A673 (cell line): ENCODE measurements around the gene SUPT20HL2. TPM values are rescaled to one million over a fixed set of nuclear protein-coding genes. Genes with fewer than 3 reads are reported as not detected.

Experiments used
- BruUV-seq: library from RNA; stranded (reverse); fragments of 400-500 nt; replicated peaks from 2 replicates; lab custom pipeline; 2021; lab: Mats Ljungman, UMichigan
- CTCF ChIA-PET: fragments of 300-600 bp; sonication (Branson Sonifier 250); formaldehyde crosslinking; loops from one replicate; lab custom pipeline; 2022; ENCODE audit warnings: antibody characterized with exemption; lab: Charles Lee
- POLR2A ChIA-PET: fragments of 300-600 bp; sonication (Branson Sonifier 250); formaldehyde crosslinking; loops from one replicate; lab custom pipeline; 2022; ENCODE audit warnings: antibody characterized with exemption; ENCODE audit not compliant: low non-redundant PET; lab: Charles Lee
- DNase-seq: peaks from one replicate; pipeline ENCODE4 v3.0.0-alpha.2; 2015; ENCODE audit warnings: low spot score
- H3K27ac ChIP-seq: fragments of 200-600 bp; sonication (generic); 2 replicates; pipeline ENCODE4 v1.5.1; 2016; ENCODE audit warnings: mixed run types, low read depth, mild to moderate bottlenecking, mixed read lengths, antibody characterized with exemption, low read length; ENCODE audit not compliant: poor library complexity, severe bottlenecking
- H3K27me3 ChIP-seq: fragments of 200-600 bp; sonication (generic); replicated peaks from 2 replicates; pipeline ENCODE4 v1.6.1; 2017; ENCODE audit warnings: mixed run types, low read depth, mild to moderate bottlenecking, mixed read lengths, antibody characterized with exemption, low read length; ENCODE audit not compliant: insufficient read depth, poor library complexity
- H3K36me3 ChIP-seq: fragments of 200-600 bp; sonication (generic); 2 replicates; pipeline ENCODE4 v1.6.1; 2016; ENCODE audit warnings: mixed run types, mild to moderate bottlenecking, mixed read lengths, antibody characterized with exemption, low read length; ENCODE audit not compliant: insufficient read depth, poor library complexity, severe bottlenecking
- H3K4me1 ChIP-seq: fragments of 200-600 bp; sonication (generic); 2 replicates; pipeline ENCODE4 v1.6.1; 2017; ENCODE audit warnings: mixed run types, mild to moderate bottlenecking, mixed read lengths, antibody characterized with exemption, low read length; ENCODE audit not compliant: insufficient read depth, poor library complexity, severe bottlenecking
- H3K4me3 ChIP-seq: fragments of 200-600 bp; sonication (generic); 2 replicates; pipeline ENCODE4 v1.5.1; 2016; ENCODE audit warnings: low read depth, mixed run types, mild to moderate bottlenecking, mixed read lengths, low read length; ENCODE audit not compliant: poor library complexity, severe bottlenecking
- H3K9me3 ChIP-seq: fragments of 200-600 bp; sonication (generic); 2 replicates; pipeline ENCODE4 v1.6.1; 2016; ENCODE audit warnings: mixed run types, low read depth, mild to moderate bottlenecking, mixed read lengths, antibody characterized with exemption, low read length; ENCODE audit not compliant: poor library complexity, severe bottlenecking
- EZH2 ChIP-seq: fragments of 200-600 bp; sonication (generic); IDR thresholded peaks from 2 replicates; pipeline ENCODE4 v1.6.1; 2017; ENCODE audit warnings: borderline replicate concordance, low read depth, mild to moderate bottlenecking, mixed read lengths, antibody characterized with exemption, low read length; ENCODE audit not compliant: poor library complexity, severe bottlenecking
- intact Hi-C: fragments of 100-400 bp; cut with micrococcal nuclease; formaldehyde crosslinking; loops from one replicate; pipeline ENCODE4 v1.10.0; 2022; ENCODE audit not compliant: unreplicated experiment
- total RNA-seq: library from RNA; stranded (reverse); gene quantifications from 2 replicates; pipeline ENCODE4 v1.2.3, GENCODE V29; 2021
- TF ChIP-seq, protein P1 (sequence below): fragments of 300-800, 200-600 bp; sonication (generic); conservative IDR thresholded peaks from 2 replicates; pipeline ENCODE4 v1.5.1; 2017; ENCODE audit warnings: low read depth, mild to moderate bottlenecking, antibody characterized with exemption, low read length, moderate library complexity, mixed read lengths

SUPT20HL2 gene
- total RNA-seq, 1 experiment from 2014 or later: not detected

DNA sequence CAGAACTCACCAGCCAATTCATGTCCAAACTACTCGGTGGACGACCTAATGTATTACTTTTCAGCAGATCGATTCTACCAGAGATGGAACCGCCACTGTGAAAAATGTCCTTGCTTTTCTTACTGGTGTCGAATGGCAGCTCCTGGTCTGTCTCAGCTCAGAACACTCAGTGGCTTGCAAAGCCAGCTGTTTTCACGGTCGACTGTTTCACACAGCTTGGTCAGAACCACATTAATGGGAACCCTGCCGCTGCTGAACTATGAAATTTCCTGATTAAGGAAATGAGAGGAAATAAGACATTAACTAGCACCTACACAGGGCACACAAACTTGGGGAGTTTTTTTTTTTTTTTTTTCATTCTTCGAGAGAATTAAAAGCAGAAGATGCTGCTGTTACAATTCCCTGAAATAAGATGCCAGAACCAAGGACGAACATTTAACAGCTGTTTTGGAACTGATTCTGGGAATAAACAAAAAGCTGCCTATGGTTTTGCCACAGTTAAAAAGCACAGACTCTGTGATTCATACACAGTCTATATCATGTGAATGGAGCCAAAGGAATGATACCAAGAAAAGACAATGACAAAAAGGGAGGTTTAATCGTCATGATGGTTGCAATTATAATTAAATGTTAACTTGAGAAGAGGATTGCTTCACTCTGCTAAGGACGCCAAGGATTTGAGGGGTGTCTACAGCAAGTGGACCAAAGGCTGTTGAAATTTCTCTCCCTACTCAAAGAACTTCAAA is 31.3 kb downstream of the SUPT20HL2 start:
- peak; percentile 97 for DNase-seq
- no peak overlapping the region for H3K27ac ChIP-seq
- H3K4me1 ChIP-seq: peaks cover 29% of the 10 kb centered on the region
- ChIA-PET CTCF (interaction anchor here (1.0 to 1.8 kb wide), 2 partner anchors 12 to 23 kb away, joined by 4 to 6 read pairs; no protein-coding TSS in a partner anchor), POLR2A (no interaction called here)
- intact Hi-C loops: loop anchor here (10.0 kb wide), 1 partner anchor 212 kb away; no protein-coding TSS in a partner anchor
- H3K4me3 ChIP-seq: peak overlapping the region; percentile 7
- H3K27me3 ChIP-seq: peaks cover 60% of the 10 kb centered on the region
- no peaks in the 10 kb centered on the region for H3K36me3 ChIP-seq
- BruUV-seq: no TSS peak
- TF ChIP-seq, protein P1, sequence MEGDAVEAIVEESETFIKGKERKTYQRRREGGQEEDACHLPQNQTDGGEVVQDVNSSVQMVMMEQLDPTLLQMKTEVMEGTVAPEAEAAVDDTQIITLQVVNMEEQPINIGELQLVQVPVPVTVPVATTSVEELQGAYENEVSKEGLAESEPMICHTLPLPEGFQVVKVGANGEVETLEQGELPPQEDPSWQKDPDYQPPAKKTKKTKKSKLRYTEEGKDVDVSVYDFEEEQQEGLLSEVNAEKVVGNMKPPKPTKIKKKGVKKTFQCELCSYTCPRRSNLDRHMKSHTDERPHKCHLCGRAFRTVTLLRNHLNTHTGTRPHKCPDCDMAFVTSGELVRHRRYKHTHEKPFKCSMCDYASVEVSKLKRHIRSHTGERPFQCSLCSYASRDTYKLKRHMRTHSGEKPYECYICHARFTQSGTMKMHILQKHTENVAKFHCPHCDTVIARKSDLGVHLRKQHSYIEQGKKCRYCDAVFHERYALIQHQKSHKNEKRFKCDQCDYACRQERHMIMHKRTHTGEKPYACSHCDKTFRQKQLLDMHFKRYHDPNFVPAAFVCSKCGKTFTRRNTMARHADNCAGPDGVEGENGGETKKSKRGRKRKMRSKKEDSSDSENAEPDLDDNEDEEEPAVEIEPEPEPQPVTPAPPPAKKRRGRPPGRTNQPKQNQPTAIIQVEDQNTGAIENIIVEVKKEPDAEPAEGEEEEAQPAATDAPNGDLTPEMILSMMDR: no peak
- TF ChIP-seq EZH2: no peak
- H3K9me3 ChIP-seq: no peaks in the 10 kb centered on the region

DNA sequence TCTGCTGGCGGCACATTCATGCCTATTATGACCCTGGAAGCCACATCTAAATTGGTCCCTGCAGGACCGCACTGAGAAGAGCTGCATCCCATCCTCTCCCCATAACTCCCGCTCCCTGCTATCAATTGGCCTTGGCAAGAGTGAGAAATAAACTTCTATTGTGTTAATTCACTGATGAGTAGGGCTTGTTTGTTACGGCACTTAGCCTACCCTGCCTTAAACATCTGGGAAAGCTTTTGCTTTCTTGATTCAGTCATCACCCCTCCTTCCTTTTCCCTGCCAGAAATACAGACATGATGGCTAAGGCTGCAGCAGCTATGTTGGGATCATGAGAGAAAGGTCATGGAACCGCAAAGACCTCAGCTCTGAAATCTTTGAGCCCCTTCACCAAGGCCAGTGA is 36.5 kb downstream of the SUPT20HL2 start:
- TF ChIP-seq, protein P1: no peak
- no peak for TF ChIP-seq EZH2
- Histone ChIP-seq H3K36me3 (no peaks in the 10 kb centered on the region), H3K9me3 (no peaks in the 10 kb centered on the region), H3K27ac (no peak overlapping the region), H3K4me3 (no peak overlapping the region), H3K4me1 (peaks cover 14% of the 10 kb centered on the region), H3K27me3 (peaks cover 53% of the 10 kb centered on the region)
- no TSS peak for BruUV-seq
- ChIA-PET POLR2A (no interaction called here), CTCF (no interaction called here)
- no peak for DNase-seq
- intact Hi-C loops: no loop called here

DNA sequence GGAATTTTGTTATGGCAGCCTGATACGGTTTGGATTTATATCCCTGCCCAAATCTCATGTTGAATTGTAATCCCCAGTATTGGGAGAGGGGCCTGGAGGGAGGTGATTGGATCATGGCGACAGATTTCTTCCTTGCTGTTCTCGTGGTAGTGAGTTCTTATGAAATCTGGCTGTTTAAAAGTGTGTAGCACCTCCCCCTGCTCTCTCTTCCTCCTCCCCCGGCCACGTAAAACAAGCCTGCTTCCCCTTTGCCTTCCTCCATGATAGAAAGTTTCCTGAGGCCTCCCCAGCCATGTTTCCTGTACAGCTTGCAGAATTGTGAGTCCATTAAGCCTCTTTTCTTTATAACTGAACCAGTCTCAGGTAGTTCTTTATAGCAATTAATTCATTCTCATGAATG is 37.9 kb downstream of the SUPT20HL2 start:
- no peak overlapping the region for H3K27ac ChIP-seq
- no peak overlapping the region for H3K4me3 ChIP-seq
- ChIA-PET CTCF (no interaction called here), POLR2A (no interaction called here)
- H3K4me1 ChIP-seq: peaks cover under 1% of the 10 kb centered on the region
- no peak for DNase-seq
- TF ChIP-seq EZH2: no peak
- TF ChIP-seq, protein P1: no peak
- intact Hi-C loops: no loop called here
- H3K27me3 ChIP-seq: peaks cover 59% of the 10 kb centered on the region
- no peaks in the 10 kb centered on the region for H3K36me3 ChIP-seq
- no peaks in the 10 kb centered on the region for H3K9me3 ChIP-seq
- BruUV-seq: no TSS peak
